ENCODE data around the gene CORIN.
"Not testable (repeated sequence)": the region's sequence is repeated elsewhere in the genome, so short reads cannot be mapped to it uniquely, and the experiment has no call there.

CORIN gene

GRCh38 chr4:47767956-47768355 is 69.9 kb downstream of the CORIN start:
- not testable (repeated sequence) for DNase-seq (ENCODE audit: low read depth)

DNA sequence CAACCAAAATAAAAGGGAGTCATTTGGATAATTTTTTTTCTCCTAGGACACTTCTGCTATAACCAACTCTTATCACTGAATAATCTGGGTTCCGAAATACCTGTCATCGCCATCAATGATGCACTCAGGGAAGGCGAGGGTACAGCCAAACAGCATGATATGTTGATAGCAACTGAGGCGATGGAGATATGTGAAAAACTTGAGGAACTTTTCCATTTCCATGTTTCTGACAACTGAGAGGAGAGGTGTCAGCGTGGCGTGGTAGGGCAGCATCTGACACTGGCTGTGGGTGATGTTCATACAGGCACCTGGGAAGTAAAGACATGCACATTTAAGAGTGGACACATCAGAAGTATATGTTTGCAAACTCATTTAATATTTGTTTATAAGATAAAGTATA is 74.6 kb downstream of the CORIN start:
- no peak for DNase-seq (ENCODE audit: low read depth)

- DNase-seq (ENCODE audit: low read depth): no peak
Measured at GRCh38 chr4:47762376-47763266, 75.2 kb downstream of the CORIN start.

DNA sequence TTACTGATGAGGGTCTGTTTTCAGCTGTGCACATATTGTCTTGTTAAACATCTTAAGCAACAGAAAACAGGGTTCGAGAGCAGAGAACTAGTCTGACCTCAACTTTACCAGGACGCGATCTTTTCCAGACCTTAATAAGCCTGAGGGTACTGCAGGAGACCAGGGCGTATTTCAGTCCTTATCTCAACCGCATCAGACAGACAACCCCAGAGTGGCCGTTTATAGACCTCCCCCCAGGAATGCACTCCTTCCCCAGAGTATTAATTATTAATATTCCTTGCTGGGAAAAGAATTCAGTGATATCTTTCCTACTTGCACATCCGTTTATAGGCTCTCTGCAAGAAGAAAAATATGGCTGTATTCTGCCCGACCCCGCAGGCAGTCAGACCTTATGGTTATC is 84.6 kb downstream of the CORIN start:
- DNase-seq (ENCODE audit: low read depth): not testable (repeated sequence)

GRCh38 chr4:47752214-47752613 is 85.7 kb downstream of the CORIN start:
- DNase-seq (ENCODE audit: low read depth): no peak

- no peak for DNase-seq (ENCODE audit: low read depth)
Measured at GRCh38 chr4:47750788-47751187, 87.1 kb downstream of the CORIN start.

- no peak for DNase-seq (ENCODE audit: low read depth)
Measured at GRCh38 chr4:47749858-47750257, 88.0 kb downstream of the CORIN start.

DNA sequence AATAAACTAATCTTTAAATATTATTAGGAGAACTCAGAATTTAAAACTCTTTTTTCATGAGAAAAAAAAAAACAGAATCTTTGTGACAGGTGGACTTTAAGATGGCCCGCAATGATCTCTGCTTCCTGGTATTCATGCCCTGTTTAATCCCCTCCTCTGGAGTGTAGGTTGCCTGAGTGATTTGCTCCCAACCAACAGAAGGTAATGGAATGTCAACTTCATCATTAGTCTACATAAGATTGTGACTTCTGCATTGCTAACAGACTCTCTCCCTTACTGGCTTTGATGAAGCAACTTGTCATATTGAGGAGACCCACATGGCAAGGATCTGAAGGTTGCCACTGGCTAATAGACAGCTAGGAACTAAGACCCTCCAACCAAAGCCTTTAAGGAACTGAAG is 88.8 kb downstream of the CORIN start:
- no peak for DNase-seq (ENCODE audit: low read depth)

DNA sequence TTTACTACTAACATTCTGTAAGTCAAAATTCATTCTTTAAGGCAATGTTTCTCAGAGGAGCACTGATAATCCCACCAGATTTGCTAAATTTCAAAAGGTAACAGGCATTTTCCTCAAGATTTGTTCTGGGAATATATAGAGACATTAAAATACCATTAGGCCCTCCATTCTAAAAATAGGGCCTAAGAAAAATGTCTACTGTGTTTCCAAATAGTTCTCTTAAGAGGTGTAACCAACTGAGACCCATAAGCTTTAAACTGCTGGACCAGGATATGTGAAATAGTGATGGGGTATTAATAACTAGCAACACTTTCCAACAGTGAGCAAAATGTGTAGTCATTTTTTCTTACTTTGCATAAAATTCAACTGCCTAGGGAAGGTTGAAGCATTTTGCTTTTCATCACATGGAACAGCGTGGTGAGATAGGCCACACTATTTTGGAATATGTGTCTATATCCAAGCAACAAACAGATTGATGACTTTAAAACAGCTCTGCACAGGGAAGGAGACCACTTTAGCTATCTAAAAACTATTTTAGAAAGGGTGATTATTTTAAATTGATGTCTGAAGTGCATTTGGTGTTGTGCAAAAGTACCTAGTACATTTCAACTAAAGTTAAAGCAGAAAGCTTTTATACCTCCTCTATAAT is 89.9 kb downstream of the CORIN start:
- no peak for DNase-seq (ENCODE audit: low read depth)

DNA sequence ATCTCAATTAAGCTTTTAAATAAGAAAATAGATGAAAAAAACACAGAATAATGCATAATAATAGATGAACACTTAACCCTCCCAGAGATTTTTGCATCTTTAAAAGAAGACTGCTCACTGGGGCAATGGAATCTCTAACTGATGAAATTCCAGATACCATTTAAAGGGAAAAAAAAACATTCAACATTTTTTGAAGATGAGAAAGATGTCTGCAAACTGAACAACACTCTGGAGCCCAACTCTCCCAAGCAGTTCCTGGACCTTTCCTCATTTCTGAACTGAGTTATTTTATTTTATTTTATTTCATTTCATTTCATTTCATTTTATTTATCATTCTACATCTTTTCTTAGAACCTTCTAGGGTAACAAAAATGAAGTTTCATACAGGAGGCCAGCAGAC is 90.7 kb downstream of the CORIN start:
- no peak for DNase-seq (ENCODE audit: low read depth)

- no peak for DNase-seq (ENCODE audit: low read depth)
Measured at GRCh38 chr4:47746122-47746521, 91.7 kb downstream of the CORIN start.

DNA sequence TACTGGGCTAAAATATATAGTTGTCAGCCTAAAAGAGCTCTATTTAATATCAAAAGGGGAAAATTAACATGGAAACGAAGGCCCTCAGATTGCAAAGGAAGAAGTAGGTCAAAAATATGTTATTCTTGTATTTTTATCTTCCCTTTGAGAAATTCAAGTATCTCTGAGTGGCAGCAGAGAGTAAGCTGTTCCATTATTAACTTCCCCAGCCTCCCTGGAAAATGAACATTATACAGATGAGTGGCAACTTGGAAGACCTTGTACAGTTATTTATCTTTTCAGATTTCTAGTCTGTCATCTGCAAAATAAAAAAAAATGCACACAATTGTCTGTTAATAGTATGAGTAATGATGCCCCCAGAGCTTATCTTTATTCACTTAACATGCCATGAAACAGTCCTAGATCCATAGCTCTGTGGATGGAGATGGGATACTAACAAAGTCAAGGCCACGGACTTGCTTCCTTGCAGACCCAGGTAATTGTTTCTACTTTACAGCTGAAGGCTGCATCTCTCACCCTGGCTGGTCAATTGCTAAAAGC is 93.0 kb downstream of the CORIN start:
- DNase-seq (ENCODE audit: low read depth): no peak

DNA sequence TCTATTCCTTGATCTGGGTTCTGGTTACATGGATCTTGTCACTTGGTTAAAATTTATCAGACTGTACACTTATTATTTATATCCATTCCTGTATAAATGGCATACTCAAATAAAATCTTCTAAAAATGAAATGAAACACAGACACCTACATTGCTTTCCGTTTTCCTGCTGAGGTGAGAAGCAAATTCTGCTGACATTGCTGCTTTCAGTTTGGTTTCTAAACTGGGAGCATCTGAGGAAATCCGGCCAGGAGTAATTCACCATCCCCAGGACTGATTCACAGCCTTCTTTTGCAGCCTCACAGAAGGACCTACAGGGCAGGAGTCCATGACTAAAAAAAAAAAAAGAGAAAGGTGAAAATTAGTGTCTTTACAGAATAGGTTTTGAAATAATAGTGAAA is 93.6 kb downstream of the CORIN start:
- DNase-seq (ENCODE audit: low read depth): no peak

- DNase-seq (ENCODE audit: low read depth): no peak
Measured at GRCh38 chr4:47741200-47741599, 96.7 kb downstream of the CORIN start.

GRCh38 chr4:47737326-47737725 is 100.5 kb downstream of the CORIN start:
- DNase-seq (ENCODE audit: low read depth): no peak

GRCh38 chr4:47736555-47736954 is 101.3 kb downstream of the CORIN start:
- DNase-seq (ENCODE audit: low read depth): no peak

- DNase-seq (ENCODE audit: low read depth): no peak
Measured at GRCh38 chr4:47736146-47736545, 101.7 kb downstream of the CORIN start.

- DNase-seq (ENCODE audit: low read depth): no peak
Measured at GRCh38 chr4:47733302-47734175, 104.3 kb downstream of the CORIN start.

DNA sequence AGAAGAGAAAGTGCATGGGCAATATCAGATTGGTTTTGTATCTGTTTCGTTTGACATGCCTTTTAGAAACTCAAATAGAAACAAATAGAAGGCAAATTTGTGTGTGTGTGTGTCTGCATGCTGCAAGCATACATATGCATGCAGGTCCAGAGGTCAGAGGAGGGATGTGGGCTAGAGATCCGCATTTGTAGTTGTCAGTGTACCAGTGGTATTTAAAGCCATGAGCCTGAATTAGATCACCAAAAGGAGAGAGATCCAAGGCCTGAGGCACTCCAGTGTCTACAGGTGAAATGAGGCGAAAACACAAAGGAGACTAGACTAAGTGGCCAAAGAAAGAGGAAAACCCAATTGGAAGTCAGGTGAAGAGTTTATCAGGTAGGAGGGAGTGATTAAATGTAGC is 106.7 kb downstream of the CORIN start:
- DNase-seq (ENCODE audit: low read depth): no peak

- DNase-seq (ENCODE audit: low read depth): no peak
Measured at GRCh38 chr4:47729131-47729680, 108.7 kb downstream of the CORIN start.

GRCh38 chr4:47721892-47722575 is 115.8 kb downstream of the CORIN start:
- no peak for DNase-seq (ENCODE audit: low read depth)
